ENCODE results near the gene HLTF. TPM values are rescaled to one million over a fixed set of nuclear protein-coding genes. Genes with fewer than 3 reads are reported as not detected.

Gene HLTF
- total RNA-seq, 2 experiments from 2014 or later: 3.3 to 3.6 TPM

GRCh38 chr3:149023951-149024350 lies 62.4 kb downstream of the HLTF start:
- H3K4me1 Mint-ChIP-seq (ENCODE audit: low read depth): no peaks in the 10 kb centered on the region
- DNase-seq (no peak), ATAC-seq (ENCODE audit: poor library complexity) (no peak)
- no peak overlapping the region for H3K27ac Mint-ChIP-seq
- TF ChIP-seq CTCF (IDR thresholded peaks at IDR 0.05): no peak
- ChIA-PET CTCF (no interaction called here), POLR2A (no interaction called here)
- peaks cover 70% of the 10 kb centered on the region for H3K36me3 ChIP-seq (ENCODE audit: insufficient read depth, low read length)
- no peaks in the 10 kb centered on the region for H3K4me1 ChIP-seq (ENCODE audit: insufficient read depth, low read length)
- intact Hi-C loops (cut with DNase I, micrococcal nuclease): no loop called here
- H3K27me3 ChIP-seq (ENCODE audit: control insufficient read depth in 1 of 2, insufficient read depth in 2 of 2, low read length in 2 of 2): no peaks in the 10 kb centered on the region
- no peak overlapping the region for H3K27ac ChIP-seq (ENCODE audit: low read depth in 1 of 2, low read length in 2 of 2)
- H3K4me3 Mint-ChIP-seq: no peak overlapping the region
- peaks cover 92% of the 10 kb centered on the region for H3K36me3 Mint-ChIP-seq (ENCODE audit: low read depth)
- H3K27me3 Mint-ChIP-seq: no peaks in the 10 kb centered on the region
- H3K9me3 Mint-ChIP-seq: no peaks in the 10 kb centered on the region
- H3K4me3 ChIP-seq (ENCODE audit: low read length): no peak overlapping the region
- H3K9me3 ChIP-seq (ENCODE audit: control insufficient read depth in 1 of 2, insufficient read depth in 1 of 2, low read length in 2 of 2): no peaks in the 10 kb centered on the region

- ATAC-seq (ENCODE audit: poor library complexity) (no peak), DNase-seq (no peak)
- Mint-ChIP-seq H3K4me3 (no peak overlapping the region), H3K9me3 (no peaks in the 10 kb centered on the region), H3K27ac (no peak overlapping the region), H3K4me1 (ENCODE audit: low read depth) (no peaks in the 10 kb centered on the region), H3K27me3 (no peaks in the 10 kb centered on the region), H3K36me3 (ENCODE audit: low read depth) (peaks cover 76% of the 10 kb centered on the region)
- Histone ChIP-seq H3K27ac (ENCODE audit: low read depth in 1 of 2, low read length in 2 of 2) (no peak overlapping the region), H3K4me3 (ENCODE audit: low read length) (no peak overlapping the region), H3K27me3 (ENCODE audit: control insufficient read depth in 1 of 2, insufficient read depth in 2 of 2, low read length in 2 of 2) (no peaks in the 10 kb centered on the region), H3K4me1 (ENCODE audit: insufficient read depth, low read length) (no peaks in the 10 kb centered on the region), H3K9me3 (ENCODE audit: control insufficient read depth in 1 of 2, insufficient read depth in 1 of 2, low read length in 2 of 2) (no peaks in the 10 kb centered on the region), H3K36me3 (ENCODE audit: insufficient read depth, low read length) (peaks cover 55% of the 10 kb centered on the region)
- TF ChIP-seq CTCF (IDR thresholded peaks at IDR 0.05): no peak
- intact Hi-C loops (cut with DNase I, micrococcal nuclease): no loop called here
- POLR2A ChIA-PET: no interaction called here
- CTCF ChIA-PET: interaction anchor here (1.2 kb wide), 1 partner anchor 26 kb away, joined by 3 read pairs; no protein-coding TSS in a partner anchor
Measured at GRCh38 chr3:149021830-149022229, 64.5 kb downstream of the HLTF start.

GRCh38 chr3:149020839-149021252 lies 65.5 kb downstream of the HLTF start:
- Histone ChIP-seq H3K9me3 (ENCODE audit: control insufficient read depth in 1 of 2, insufficient read depth in 1 of 2, low read length in 2 of 2) (no peaks in the 10 kb centered on the region), H3K27ac (ENCODE audit: low read depth in 1 of 2, low read length in 2 of 2) (no peak overlapping the region), H3K4me3 (ENCODE audit: low read length) (no peak overlapping the region), H3K27me3 (ENCODE audit: control insufficient read depth in 1 of 2, insufficient read depth in 2 of 2, low read length in 2 of 2) (no peaks in the 10 kb centered on the region), H3K36me3 (ENCODE audit: insufficient read depth, low read length) (peaks cover 49% of the 10 kb centered on the region), H3K4me1 (ENCODE audit: insufficient read depth, low read length) (no peaks in the 10 kb centered on the region)
- ChIA-PET CTCF (no interaction called here), POLR2A (no interaction called here)
- H3K27me3 Mint-ChIP-seq: no peaks in the 10 kb centered on the region
- intact Hi-C loops (cut with DNase I, micrococcal nuclease): no loop called here
- H3K4me1 Mint-ChIP-seq (ENCODE audit: low read depth): no peaks in the 10 kb centered on the region
- DNase-seq: no peak
- H3K4me3 Mint-ChIP-seq: no peak overlapping the region
- H3K36me3 Mint-ChIP-seq (ENCODE audit: low read depth): peaks cover 74% of the 10 kb centered on the region
- H3K9me3 Mint-ChIP-seq: no peaks in the 10 kb centered on the region
- no peak overlapping the region for H3K27ac Mint-ChIP-seq
- ATAC-seq (ENCODE audit: poor library complexity): no peak
- TF ChIP-seq CTCF (IDR thresholded peaks at IDR 0.05): no peak

Measured in CD4-positive, alpha-beta T cell (primary cell).